ENCODE results near the gene TMC3.

Gene TMC3

DNA sequence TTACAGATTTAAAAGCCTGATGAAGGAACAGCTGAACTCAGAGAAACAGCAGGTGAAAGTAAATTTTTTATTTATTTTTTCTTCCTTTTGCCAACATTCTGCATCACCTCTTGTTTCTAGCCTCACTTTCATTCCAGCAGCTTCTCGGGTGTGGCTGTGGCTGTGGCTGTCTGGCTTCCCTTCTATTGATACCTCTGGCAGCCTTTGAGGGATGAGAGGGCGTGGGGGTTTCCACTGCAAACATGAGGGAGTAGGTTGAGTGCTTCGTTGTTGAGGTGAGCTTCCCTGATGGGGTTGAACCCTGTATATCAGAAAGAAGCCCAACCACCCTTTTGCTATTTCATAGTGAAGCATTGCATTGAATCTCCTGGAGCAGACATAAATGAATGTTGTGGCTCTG lies 6.2 kb upstream of the TMC3 start:
- no peak for DNase-seq (ENCODE audit: low read depth, low spot score)
- POLR2A ChIA-PET, result no interaction called here
- no peak overlapping the region for H3K4me3 ChIP-seq (ENCODE audit: low read depth, low read length)
- TF ChIP-seq, protein P1, sequence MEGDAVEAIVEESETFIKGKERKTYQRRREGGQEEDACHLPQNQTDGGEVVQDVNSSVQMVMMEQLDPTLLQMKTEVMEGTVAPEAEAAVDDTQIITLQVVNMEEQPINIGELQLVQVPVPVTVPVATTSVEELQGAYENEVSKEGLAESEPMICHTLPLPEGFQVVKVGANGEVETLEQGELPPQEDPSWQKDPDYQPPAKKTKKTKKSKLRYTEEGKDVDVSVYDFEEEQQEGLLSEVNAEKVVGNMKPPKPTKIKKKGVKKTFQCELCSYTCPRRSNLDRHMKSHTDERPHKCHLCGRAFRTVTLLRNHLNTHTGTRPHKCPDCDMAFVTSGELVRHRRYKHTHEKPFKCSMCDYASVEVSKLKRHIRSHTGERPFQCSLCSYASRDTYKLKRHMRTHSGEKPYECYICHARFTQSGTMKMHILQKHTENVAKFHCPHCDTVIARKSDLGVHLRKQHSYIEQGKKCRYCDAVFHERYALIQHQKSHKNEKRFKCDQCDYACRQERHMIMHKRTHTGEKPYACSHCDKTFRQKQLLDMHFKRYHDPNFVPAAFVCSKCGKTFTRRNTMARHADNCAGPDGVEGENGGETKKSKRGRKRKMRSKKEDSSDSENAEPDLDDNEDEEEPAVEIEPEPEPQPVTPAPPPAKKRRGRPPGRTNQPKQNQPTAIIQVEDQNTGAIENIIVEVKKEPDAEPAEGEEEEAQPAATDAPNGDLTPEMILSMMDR (IDR thresholded peaks at IDR 0.05; ENCODE audit: insufficient read depth, low read length, missing control alignments), result no peak
- CTCF ChIA-PET, result interaction anchor here (1.0 to 2.6 kb wide), 4 partner anchors 14 to 106 kb away, joined by 3 to 22 read pairs (median 7); no protein-coding TSS in a partner anchor

GRCh38 chr15:81379269-81379668 lies 5.3 kb upstream of the TMC3 start:
- ChIA-PET POLR2A (interaction anchor here (0.6 kb wide), 1 partner anchor 485 kb away, joined by 4 read pairs; no protein-coding TSS in a partner anchor), CTCF (interaction anchor here (1.3 to 2.2 kb wide), 3 partner anchors 21 to 113 kb away, joined by 4 to 8 read pairs (median 5); no protein-coding TSS in a partner anchor)
- TF ChIP-seq, protein P1 (IDR thresholded peaks at IDR 0.05; ENCODE audit: insufficient read depth, low read length, missing control alignments), result no peak
- no peak for DNase-seq (ENCODE audit: low read depth, low spot score)
- no peak overlapping the region for H3K4me3 ChIP-seq (ENCODE audit: low read depth, low read length)

DNA sequence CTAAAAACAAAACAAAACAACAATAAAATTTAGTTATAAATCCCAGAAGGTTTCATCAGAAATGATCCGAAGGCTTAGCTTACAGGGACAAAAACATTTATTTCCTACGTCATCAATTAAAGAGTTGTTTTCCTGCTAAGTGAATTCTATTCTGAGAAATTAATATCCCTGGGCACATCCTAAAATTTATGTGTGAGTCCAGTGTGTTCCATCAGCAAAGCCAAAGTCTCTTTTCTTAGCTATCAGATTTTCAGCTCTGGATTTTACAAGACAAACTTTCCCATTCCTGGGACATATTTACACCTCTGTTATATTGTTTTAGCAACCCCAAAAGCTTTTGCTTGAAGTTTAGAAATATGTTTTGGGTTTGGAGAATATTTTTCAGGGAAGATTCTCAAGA lies 4.4 kb upstream of the TMC3 start:
- POLR2A ChIA-PET, result no interaction called here
- CTCF ChIA-PET, result interaction anchor here (0.7 to 1.6 kb wide), 3 partner anchors 103 to 112 kb away, joined by 3 to 5 read pairs (median 4); no protein-coding TSS in a partner anchor
- DNase-seq (ENCODE audit: low read depth, low spot score), result no peak
- no peak overlapping the region for H3K4me3 ChIP-seq (ENCODE audit: low read depth, low read length)
- TF ChIP-seq, protein P1 (IDR thresholded peaks at IDR 0.05; ENCODE audit: insufficient read depth, low read length, missing control alignments), result no peak

DNA sequence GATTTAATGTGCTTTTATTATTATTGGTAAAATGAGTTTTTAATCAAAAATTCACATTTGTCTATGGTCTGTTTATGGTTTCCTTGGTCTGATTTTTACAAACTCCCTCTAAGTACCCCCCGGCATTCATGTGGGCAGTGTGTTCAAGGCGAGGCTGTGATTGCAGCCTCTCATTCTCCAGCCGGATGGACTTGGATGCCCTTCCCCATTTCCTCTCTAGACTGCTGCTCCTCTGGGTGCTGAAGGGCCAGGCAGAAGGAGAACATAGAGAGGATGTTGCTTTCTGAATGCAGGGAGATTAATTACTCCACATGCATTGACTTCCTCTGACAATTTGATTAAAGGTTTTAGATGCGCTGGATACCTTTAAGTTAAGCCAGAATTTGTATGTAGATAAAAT lies 3.9 kb upstream of the TMC3 start:
- CTCF ChIA-PET, result interaction anchor here (1.6 kb wide), 1 partner anchor 102 kb away, joined by 5 read pairs; no protein-coding TSS in a partner anchor
- H3K4me3 ChIP-seq (ENCODE audit: low read depth, low read length), result no peak overlapping the region
- no peak for DNase-seq (ENCODE audit: low read depth, low spot score)
- POLR2A ChIA-PET, result no interaction called here
- TF ChIP-seq, protein P1 (IDR thresholded peaks at IDR 0.05; ENCODE audit: insufficient read depth, low read length, missing control alignments), result no peak

GRCh38 chr15:81376231-81376630 lies 2.2 kb upstream of the TMC3 start:
- H3K4me3 ChIP-seq (ENCODE audit: low read depth, low read length), result no peak overlapping the region
- ChIA-PET CTCF (interaction anchor here (1.1 to 1.2 kb wide), 2 partner anchors 25 to 39 kb away, joined by 3 to 4 read pairs; no protein-coding TSS in a partner anchor), POLR2A (no interaction called here)
- DNase-seq (ENCODE audit: low read depth, low spot score), result no peak
- TF ChIP-seq, protein P1 (IDR thresholded peaks at IDR 0.05; ENCODE audit: insufficient read depth, low read length, missing control alignments), result no peak

DNA sequence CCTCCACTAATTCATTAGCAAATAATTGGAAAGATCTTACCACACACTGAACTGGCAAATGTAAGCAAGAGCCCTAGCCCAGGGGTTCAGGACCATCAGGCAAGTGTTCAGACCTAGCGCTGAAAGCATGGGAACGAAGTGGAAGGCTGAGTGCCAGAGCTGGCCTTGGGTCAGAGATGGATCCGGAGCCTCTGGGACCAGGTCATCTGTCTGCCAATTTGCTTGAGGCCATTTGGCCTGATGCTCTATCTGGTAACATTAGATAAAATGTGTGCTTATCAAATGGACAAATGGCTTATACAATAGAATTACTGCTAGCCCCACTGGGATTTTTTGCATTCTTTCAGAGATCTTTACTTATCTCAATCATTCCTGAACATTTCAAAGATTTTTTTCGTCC lies 1.4 kb upstream of the TMC3 start:
- CTCF ChIA-PET, result no interaction called here

More for the DNA sequence above, 1.4 kb upstream of the TMC3 start:
- H3K4me3 ChIP-seq (ENCODE audit: low read depth, low read length), result no peak overlapping the region
- DNase-seq (ENCODE audit: low read depth, low spot score), result no peak
- TF ChIP-seq, protein P1 (IDR thresholded peaks at IDR 0.05; ENCODE audit: insufficient read depth, low read length, missing control alignments), result no peak
- POLR2A ChIA-PET, result no interaction called here
